A549 (cell line): Measurements from ENCODE around the gene MTF2. TPM values are rescaled to one million over a fixed set of nuclear protein-coding genes. Genes with fewer than 3 reads are reported as not detected.

Experiments used
- ATAC-seq, 2 experiments: fragments of 200-7000 bp in 1 of 2; fragments of >200 bp in 1 of 2; cut with Nextera tagmentation in 1 of 2; cut with Tn5 transposase in 1 of 2; 3 replicates each; pipeline versions ENCODE4 v1.8.0 to v1.9.1; 2018 to 2020; ENCODE audit warnings: mild to moderate bottlenecking in 1 of 2, moderate library complexity in 1 of 2
- CTCF ChIA-PET: fragments of 300-600 bp; sonication (Branson Sonifier 250); formaldehyde crosslinking; extraction: SDS; loops from one replicate; lab custom pipeline; 2021; ENCODE audit warnings: antibody characterized with exemption, inconsistent platforms; lab: Yijun Ruan, JAX
- POLR2A ChIA-PET: fragments of 350-600 bp; formaldehyde crosslinking; extraction: SDS; loops from one replicate; lab custom pipeline; 2021; ENCODE audit warnings: antibody characterized with exemption, inconsistent platforms; lab: Yijun Ruan, JAX
- DNase-seq, 2 experiments: peaks; one replicate each; pipeline versions ENCODE4 v3.0.0 to v3.0.0-alpha.2; 2011 to 2016; ENCODE audit warnings: low read depth in 1 of 2, low spot score in 1 of 2
- FAIRE-seq: peaks from 2 replicates; lab custom pipeline; 2011; peaks lifted over from hg19 to GRCh38; lab: Jason Lieb, UNC
- H3K27ac ChIP-seq, 2 experiments: fragments of >200 bp; sonication (Bioruptor Twin); formaldehyde crosslinking; 3 replicates each; pipeline ENCODE4 v1.5.1; 2016 to 2017
- H3K4me1 ChIP-seq: fragments of >200 bp; sonication (Bioruptor Twin); formaldehyde crosslinking; 3 replicates; pipeline ENCODE4 v1.6.1; 2016
- H3K4me2 ChIP-seq: fragments of >200 bp; sonication (Bioruptor Twin); formaldehyde crosslinking; 3 replicates; pipeline ENCODE4 v1.6.1; 2016
- H3K4me3 ChIP-seq: fragments of >200 bp; sonication (Bioruptor Twin); formaldehyde crosslinking; 3 replicates; pipeline ENCODE4 v1.5.1; 2016
- H3K9me3 ChIP-seq: fragments of >200 bp; sonication (Bioruptor Twin); formaldehyde crosslinking; 3 replicates; pipeline ENCODE4 v1.6.1; 2016
- CEBPB ChIP-seq, 2 experiments: fragments of >200 bp in 1 of 2; sonication (Bioruptor Twin) in 1 of 2; formaldehyde crosslinking in 1 of 2; IDR thresholded peaks; 2 replicates each; pipeline ENCODE4 v1.6.1; 2012 to 2016
- CHD4 ChIP-seq: fragments of 200-600 bp; sonication (generic); IDR thresholded peaks from 2 replicates; pipeline ENCODE4 v1.6.1; 2016; ENCODE audit warnings: antibody characterized with exemption, mild to moderate bottlenecking, borderline replicate concordance
- CTCF ChIP-seq: fragments of >200 bp; sonication (Bioruptor Twin); formaldehyde crosslinking; IDR thresholded peaks from 3 replicates; pipeline ENCODE4 v1.5.1; 2016
- FOXS1 ChIP-seq: fragments of 250-450 bp; sonication (Bioruptor Pico); IDR thresholded peaks from 2 replicates; pipeline ENCODE4 v1.5.0; 2020; ENCODE audit warnings: mild to moderate bottlenecking, moderate library complexity
- HES2 ChIP-seq: fragments of >200 bp; sonication (Bioruptor Twin); formaldehyde crosslinking; IDR thresholded peaks from 2 replicates; pipeline ENCODE4 v1.6.1; 2016
- HEYL ChIP-seq: fragments of 250-450 bp; sonication (Bioruptor Pico); IDR thresholded peaks from 2 replicates; pipeline ENCODE4 v1.8.0; 2021; ENCODE audit warnings: mild to moderate bottlenecking, moderate library complexity
- HMGXB4 ChIP-seq: fragments of 250-450 bp; sonication (Bioruptor Pico); IDR thresholded peaks from 2 replicates; pipeline ENCODE4 v1.5.0; 2021; ENCODE audit warnings: mild to moderate bottlenecking, moderate library complexity, borderline replicate concordance
- HOXB13 ChIP-seq: fragments of 250-450 bp; sonication (Bioruptor Pico); IDR thresholded peaks from 2 replicates; pipeline ENCODE4 v1.5.0; 2020; ENCODE audit warnings: low read depth, mild to moderate bottlenecking, moderate library complexity
- JUN ChIP-seq, 2 experiments: fragments of >200 bp; sonication (Bioruptor Twin); formaldehyde crosslinking; IDR thresholded peaks; 2 replicates in 1 of 2; 3 replicates in 1 of 2; pipeline ENCODE4 v1.6.1; 2016 to 2017
- KDM5A ChIP-seq: fragments of 200-600 bp; sonication (generic); IDR thresholded peaks from 2 replicates; pipeline ENCODE4 v1.6.1; 2016; ENCODE audit warnings: antibody characterized with exemption, mild to moderate bottlenecking
- MAZ ChIP-seq: fragments of 150-350 bp; IDR thresholded peaks from 2 replicates; pipeline ENCODE4 v1.6.1; 2014; ENCODE audit warnings: antibody characterized with exemption, low read depth, low read length, borderline replicate concordance
- MYC ChIP-seq: IDR thresholded peaks from 2 replicates; pipeline ENCODE4 v1.6.1; 2012; ENCODE audit warnings: mild to moderate bottlenecking, inconsistent platforms, low read length, improper control_type of control experiment, borderline replicate concordance
- PBX3 ChIP-seq: IDR thresholded peaks from 2 replicates; pipeline ENCODE4 v1.6.1; 2012
- POLR2AphosphoS2 ChIP-seq: conservative IDR thresholded peaks from 2 replicates; pipeline ENCODE4 v1.6.1; 2012; ENCODE audit warnings: low read length, improper control_type of control experiment, inconsistent platforms
- REST ChIP-seq: fragments of 200-600 bp; sonication (generic); IDR thresholded peaks from 2 replicates; pipeline ENCODE4 v1.6.1; 2016; ENCODE audit warnings: antibody characterized with exemption, mild to moderate bottlenecking, moderate library complexity
- SMC3 ChIP-seq: fragments of >200 bp; sonication (Bioruptor Twin); formaldehyde crosslinking; IDR thresholded peaks from 3 replicates; pipeline ENCODE4 v1.6.1; 2018; ENCODE audit warnings: inconsistent platforms
- TFCP2L1 ChIP-seq: fragments of 250-450 bp; sonication (Bioruptor Pico); IDR thresholded peaks from 2 replicates; pipeline ENCODE4 v1.5.0; 2021; ENCODE audit warnings: mild to moderate bottlenecking
- TP53 ChIP-seq: fragments of 250-450 bp; sonication (Bioruptor Pico); IDR thresholded peaks from 2 replicates; pipeline ENCODE4 v1.5.0; 2021; ENCODE audit warnings: mild to moderate bottlenecking, moderate library complexity
- ZFP36 ChIP-seq: fragments of 450-650 bp; IDR thresholded peaks from 2 replicates; pipeline ENCODE4 v1.6.1; 2014; ENCODE audit warnings: borderline replicate concordance; ENCODE audit not compliant: partially characterized antibody
- WGBS: methylation state at CpG from one replicate; pipeline ENCODE4 v1.1.6; 2017; ENCODE audit errors: missing lambda C conversion rate; 5-methylcytosine and 5-hydroxymethylcytosine counted together
- polyA plus RNA-seq, 4 experiments: library from polyadenylated mRNA; depleted of rRNA in 3 of 4; stranded (reverse); fragments of >200 nt; fragmentation: RNase III in 1 of 4; extraction: RNeasy Plus Mini Kit Qiagen cat#74134 plus additional on column Dnase treatment in 1 of 4; gene quantifications; 2 replicates in 3 of 4; 3 replicates in 1 of 4; pipeline ENCODE4 v1.2.3, GENCODE V29; 2011 to 2017

MTF2 gene
- polyA plus RNA-seq, 2 of the 4 experiments (the other 2 are of a cell fraction) = 14.3 to 31.2 TPM

GRCh38 chr1:93081716-93082115, 2.6 kb downstream of the MTF2 start (continued):
- TF ChIP-seq FOXS1 (CRISPR knock-in tag) (no peak), HEYL (no peak), HMGXB4 (CRISPR knock-in tag) (no peak), CEBPB (IDR thresholded peaks at IDR 0.05) (no peak)

GRCh38 chr1:93082313-93082712, 3.2 kb downstream of the MTF2 start:
- no peaks in the 10 kb centered on the region for H3K9me3 ChIP-seq
- ChIA-PET POLR2A (no interaction called here), CTCF (no interaction called here)
- peaks cover 17% of the 10 kb centered on the region; the same call in 2 of the 3 replicates for H3K4me1 ChIP-seq
- FAIRE-seq = no peak
- H3K27ac ChIP-seq = no peak overlapping the region
- TF ChIP-seq REST (no peak), HOXB13 (CRISPR knock-in tag) (no peak), JUN (IDR thresholded peaks at IDR 0.05) (no peak), TP53 (no peak), CHD4 (no peak), TFCP2L1 (CRISPR knock-in tag) (no peak), ZFP36 (no peak), FOXS1 (CRISPR knock-in tag) (no peak), HES2 (no peak), PBX3 (no peak), MAZ (no peak), POLR2AphosphoS2 (no peak), KDM5A (no peak), CTCF (no peak), SMC3 (no peak), MYC (no peak)
- no peak overlapping the region for H3K4me3 ChIP-seq
- no peak overlapping the region for H3K4me2 ChIP-seq
- no peak for ATAC-seq
- 95% methylated on average over 3 of the region's 3 CpGs for WGBS
- no peak for DNase-seq
